HG02840 (cell line): Measurements from ENCODE around the gene HNRNPAB.
"Not testable (repeated sequence)": the region's sequence is repeated elsewhere in the genome, so short reads cannot be mapped to it uniquely, and the experiment has no call there.

Experiments used
- ATAC-seq: cut with Tn5 transposase; IDR thresholded peaks from one replicate; pipeline ENCODE4 v1.9.1; 2021; ENCODE audit warnings: mild to moderate bottlenecking, moderate library complexity, moderate number of reproducible peaks; ENCODE audit not compliant: unreplicated experiment, low FRiP score

Gene HNRNPAB

DNA sequence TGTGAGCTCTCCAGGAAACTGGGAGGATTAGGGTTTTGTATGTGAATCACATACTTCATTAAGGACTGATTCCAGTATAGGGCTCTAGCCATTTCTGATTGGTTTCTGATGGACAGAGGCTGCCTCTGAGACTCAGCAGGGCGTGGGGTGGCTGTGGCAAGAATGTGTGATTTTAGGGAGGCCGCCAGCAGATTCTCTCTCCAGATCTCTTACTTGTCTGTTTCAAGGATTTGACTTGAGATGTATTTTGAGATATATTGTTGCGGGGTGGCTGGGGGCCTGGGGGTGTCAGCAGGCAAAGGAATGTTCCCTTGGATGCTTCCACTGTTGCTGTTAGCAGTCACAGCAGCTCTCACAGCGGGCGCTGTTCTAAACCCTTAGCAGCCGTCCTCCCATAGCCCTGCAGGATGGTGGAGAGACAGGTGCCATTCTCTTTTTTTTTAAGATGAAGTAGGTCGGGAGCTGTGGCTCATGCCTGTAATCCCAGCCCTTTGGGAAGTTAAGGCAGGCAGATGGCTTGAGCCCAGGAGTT, 8.0 kb upstream of the HNRNPAB start:
- ATAC-seq = no peak

DNA sequence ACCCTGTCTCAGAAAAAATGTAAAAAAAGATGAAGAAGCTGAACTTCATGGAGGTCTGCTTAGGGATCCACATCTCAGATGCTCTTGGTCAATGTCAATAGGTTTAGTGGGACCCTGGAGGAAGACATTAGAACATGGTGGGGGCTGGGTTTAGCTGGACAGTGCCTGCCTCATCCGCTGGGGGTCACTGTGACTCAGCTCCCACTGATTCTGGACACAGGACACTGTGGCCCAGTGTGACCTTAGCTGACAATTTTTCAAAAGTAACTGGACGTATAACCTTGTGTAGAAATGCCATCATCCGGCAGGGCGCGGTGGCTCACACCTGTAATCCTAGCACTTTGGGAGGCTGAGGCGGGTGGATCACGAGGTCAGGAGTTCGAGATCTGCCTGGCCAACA, 7.3 kb upstream of the HNRNPAB start:
- ATAC-seq = no peak

DNA sequence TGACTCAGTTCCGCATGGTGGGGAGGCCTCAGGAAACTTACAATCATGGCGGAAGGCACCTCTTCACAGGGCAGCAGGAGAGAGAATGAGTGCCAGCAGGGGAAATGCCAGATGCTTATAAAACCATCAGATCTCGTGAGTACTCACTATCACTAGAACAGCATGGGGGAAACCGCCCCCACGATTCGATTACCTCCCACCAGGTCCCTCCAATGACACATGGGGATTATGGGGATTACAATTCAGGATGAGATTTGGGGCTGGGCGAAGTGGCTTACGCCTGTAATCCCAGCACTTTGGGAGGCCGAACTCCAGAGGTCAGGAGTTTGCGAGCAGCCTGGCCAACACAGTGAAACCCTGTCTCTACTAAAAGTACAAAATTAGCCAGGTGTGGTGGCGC, 6.2 kb upstream of the HNRNPAB start:
- ATAC-seq = not testable (repeated sequence)

DNA sequence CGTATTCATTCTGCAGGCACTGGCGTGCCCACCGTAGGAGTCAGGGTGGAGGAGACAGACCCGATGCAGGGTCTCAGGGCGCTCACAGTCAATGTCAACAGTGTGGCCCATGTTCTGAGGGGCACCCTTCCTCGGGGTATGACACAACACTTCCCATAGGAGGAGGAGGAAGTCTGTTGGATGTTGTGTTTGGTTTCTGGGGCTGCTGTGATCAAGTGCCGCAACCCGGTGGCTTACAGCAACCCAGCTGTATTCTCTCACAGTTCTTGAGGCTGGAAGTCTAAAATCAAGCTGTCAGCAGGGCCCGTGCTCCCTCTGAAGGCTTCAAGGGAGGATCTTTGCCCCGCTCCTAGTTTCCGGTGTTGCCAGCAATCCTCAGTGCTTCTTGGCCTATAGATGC, 5.6 kb upstream of the HNRNPAB start:
- ATAC-seq = no peak

DNA sequence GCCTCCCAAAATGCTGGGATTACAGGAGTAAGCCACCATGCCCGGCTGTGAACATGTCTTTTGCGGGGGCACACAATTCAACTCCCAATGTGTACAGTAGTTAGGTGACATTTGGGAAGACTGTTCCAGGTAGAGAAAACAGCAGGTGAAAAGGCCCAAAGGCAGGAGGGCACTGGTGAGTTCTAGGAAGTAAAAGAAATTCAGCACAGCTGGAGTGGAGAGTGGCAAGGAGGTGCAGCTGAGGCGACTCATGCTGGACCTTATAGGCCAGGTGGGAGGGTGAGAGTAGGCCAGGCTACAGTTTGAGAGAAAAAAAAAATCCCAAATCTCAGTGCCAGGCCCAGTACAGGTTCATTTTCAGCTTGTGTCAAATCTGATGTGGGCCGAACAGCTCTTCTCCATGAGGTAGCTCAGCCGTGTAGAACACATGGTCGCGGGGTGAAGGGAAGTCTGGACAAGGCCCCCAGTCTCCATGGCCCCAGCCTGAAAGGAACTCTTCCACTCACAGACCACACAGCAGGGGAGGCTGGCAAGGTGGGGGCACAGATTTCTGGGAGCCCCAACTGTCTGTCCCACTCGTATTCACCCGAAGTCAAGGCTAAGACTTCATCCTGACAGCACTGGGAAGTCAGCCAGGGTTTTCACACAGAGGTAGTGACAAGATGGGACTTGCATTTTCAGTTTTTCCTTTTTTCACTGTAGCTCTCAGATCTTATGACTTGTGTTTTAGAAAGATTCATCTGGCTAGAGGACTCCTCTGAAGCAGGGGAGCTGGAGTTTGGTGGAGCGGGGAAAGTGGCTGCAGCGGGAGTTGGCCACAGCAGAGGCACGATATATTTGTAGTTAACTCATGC, 4.5 kb upstream of the HNRNPAB start:
- no peak for ATAC-seq

DNA sequence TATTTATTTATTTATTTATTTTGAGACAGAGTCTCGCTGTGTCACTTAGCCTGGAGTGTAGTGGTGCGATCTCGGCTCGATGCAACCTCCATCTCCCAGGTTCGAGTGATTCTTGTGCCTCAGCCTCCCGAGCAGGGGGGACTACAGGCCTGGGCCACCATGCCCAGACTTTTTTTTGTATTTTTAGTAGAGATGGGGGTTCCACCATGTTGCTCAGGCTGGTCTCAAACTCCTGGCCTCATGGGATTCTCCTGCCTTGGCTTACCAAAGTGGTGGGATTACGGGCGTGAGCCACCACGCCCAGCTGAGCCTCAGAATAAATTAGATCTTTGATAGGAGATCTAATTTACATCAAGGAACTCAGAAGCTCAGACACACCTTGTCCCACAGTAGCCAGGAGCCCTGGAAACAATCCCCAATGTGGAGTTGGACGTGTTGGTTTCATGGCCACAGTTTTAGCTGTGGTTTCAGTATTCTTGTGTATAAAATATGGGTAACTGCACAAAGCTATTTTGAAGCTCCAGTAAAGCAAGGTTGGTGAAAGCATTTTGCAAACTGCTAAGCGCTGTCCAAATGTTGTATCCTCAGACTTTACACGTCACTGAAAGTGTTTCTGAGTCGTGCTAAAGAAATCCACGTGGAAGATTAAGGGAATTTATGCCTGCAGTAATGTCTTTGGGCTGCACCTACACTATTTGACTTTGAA, 3.0 kb upstream of the HNRNPAB start:
- no peak for ATAC-seq

DNA sequence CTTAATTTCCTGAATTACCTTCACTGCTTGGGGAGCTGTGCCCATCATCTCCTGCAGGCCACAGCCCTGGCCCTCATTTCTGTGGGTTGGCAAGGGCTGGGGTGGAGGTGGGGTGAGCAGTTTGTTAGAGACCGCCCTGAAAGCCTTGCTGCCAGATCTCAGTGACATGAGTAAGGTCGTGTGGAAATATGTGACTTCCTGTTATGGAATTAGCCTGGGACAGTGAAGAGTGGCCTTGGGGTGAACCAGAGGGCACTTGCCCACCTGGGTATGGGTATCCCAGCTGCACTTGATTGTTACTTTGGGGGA, 2.5 kb upstream of the HNRNPAB start:
- ATAC-seq = no peak

DNA sequence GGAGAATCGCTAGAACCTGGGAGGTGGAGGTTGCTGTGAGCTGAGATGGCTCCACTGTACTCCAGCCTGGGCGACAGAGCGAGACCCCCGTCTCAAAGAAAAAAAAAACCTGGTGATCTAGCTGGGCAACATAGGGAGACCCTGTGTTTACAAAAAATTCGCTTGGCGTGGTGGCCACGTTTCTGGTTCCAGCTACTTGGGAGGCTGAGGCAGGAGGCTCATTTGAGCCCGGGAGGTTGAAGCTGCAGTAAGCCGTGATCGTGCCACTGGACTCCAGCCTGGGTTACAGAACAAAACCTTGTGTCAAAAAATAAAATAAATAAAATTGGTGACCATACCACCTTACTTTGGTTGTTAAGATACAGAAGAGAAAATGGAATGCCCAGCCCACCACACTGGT, 1.8 kb upstream of the HNRNPAB start:
- no peak for ATAC-seq

DNA sequence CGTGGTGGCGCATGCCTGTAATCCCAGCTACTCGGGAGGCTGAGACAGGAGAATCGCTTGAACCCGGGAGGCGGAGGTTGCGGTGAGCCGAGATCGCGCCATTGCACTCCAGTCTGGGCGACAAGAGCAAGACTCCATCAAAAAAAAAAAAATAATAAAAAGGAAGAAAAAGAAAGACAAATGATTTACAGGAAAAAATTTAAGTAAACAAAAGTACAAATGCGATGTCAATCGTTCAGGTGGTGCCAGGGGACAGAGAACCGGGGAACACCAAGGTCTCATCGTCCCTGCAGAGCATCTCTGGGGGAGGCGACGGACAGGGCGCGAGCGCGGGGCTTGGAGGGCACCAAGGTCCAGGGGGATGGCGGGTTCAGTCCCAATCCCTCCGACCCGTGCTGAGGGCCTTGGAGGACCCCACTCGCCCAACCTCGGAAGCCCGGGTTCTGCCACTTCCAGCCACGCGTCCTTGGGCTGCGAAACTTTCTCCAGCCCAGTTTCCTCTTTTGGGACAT, 607 bp upstream of the HNRNPAB start:
- no peak for ATAC-seq

DNA sequence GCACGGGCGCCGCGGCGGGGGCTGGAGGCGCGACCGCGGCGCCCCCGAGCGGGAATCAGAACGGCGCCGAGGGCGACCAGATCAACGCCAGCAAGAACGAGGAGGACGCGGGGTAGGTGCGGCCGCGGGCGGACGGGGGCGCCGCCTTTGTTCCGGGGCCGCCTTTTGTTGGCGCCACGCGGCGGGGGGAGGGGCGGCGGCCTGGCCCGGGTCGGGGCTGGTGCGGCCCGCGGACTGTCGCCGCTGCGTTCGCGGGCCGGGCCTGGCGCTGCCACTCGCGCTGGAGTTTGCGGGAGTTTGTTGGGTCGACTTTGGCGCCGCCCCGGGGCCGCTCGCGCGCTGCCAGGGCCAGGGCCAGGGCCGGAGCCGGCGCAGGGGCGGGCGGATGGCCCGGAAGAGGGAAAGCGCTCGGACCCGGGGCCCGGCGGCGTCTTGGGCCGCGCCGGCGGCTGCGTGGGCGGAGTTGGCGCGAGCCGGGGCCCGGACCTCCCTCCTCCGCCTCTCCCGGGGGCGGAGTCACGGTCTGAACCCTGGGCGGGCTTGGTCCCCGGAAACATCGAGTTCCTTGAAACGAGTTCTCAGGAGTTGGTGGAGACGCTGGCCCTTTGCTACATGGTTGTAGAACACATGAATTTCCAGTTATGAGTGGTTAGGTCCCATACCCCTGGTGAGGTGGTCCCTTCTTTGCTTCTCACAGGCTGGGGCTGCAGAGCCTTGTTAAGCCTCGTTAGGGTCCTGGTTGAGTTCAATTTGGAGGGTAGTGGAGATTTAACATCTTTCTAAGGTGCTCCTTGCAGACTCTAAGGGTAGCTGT, 809 bp downstream of the HNRNPAB start:
- ATAC-seq = peak; percentile 54

DNA sequence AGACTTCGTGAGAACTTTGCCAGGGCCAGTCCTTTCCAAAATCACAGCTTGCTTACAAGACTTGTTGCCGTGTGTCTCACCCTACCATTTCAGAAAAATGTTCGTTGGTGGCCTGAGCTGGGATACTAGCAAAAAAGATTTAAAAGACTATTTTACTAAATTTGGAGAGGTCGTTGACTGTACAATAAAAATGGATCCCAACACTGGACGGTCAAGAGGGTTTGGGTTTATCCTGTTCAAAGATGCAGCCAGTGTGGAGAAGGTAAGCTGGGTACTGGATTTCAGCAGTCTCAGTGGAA, 1.4 kb downstream of the HNRNPAB start:
- no peak for ATAC-seq

DNA sequence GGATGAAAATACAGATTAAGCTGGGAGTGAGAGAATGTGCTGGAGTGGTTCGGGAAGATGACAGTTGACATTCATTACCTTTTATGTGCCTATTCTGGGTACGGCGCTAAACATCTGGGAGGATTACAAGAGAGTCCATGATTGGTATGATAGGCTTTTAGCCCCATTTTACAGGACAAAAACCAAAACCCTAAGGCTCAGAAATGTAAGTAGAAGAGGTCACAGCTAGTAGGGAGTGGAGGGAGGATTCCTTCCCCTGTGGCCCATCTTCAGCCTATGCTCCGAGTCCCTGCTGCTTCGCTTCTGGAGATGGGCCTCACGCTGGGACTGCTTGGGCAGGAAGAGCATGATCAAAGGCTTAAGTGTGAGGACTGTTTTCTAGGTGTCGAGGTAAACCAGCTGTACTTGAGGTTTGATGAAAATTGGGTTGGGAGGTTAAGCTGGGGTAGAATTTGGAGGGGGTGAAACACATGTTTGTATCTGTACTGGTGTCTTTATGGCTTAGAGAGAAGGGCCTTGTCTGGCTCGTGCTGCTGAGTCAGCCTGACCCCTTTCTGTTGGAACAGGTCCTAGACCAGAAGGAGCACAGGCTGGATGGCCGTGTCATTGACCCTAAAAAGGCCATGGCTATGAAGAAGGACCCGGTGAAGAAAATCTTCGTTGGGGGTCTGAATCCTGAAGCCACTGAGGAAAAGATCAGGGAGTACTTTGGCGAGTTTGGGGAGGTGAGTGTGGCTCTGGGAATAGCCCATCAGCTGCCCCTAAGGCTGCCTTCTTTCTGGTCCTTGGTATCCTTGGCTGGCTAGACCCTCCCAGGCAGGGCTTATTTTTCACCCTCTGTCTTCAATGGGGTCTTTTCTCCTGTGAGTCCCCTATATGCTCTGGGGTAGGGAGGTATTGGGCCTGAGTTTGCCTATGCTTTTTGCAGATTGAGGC, 2.1 kb downstream of the HNRNPAB start:
- ATAC-seq = no peak

DNA sequence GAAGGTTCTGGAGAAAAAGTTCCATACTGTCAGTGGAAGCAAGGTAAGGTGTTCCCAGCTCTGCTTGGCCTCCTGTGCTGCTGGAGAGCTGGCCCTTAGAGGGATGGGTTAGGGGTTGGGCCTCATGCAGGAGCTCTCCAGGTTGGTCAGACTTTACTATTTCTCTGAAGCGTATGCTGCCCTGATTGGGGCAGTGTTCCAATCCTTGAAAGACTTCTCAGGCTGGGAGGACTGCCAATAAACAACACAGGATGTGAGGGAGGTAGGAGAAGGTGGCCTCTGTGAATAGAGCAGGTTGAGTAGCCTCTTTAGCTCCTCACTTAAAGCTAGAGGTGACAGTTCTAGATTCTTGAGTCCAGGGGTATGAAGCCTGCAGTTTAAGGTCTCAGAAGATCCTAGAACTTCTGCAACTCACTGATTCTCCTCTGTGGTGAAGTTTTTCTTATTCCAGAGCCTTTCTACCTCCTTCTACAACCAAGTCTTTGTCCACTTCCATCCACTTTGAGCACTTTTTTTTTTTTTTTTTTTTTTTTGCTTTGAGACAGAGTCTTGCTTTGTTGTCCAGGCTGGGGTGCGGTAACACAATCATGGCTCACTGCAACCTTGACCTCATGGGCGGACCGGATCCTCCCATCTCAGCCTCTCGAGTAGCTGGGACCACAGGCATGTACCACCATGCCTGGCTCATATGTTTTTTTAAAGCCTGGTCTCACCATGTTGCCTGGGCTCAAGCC, 3.0 kb downstream of the HNRNPAB start:
- no peak for ATAC-seq

DNA sequence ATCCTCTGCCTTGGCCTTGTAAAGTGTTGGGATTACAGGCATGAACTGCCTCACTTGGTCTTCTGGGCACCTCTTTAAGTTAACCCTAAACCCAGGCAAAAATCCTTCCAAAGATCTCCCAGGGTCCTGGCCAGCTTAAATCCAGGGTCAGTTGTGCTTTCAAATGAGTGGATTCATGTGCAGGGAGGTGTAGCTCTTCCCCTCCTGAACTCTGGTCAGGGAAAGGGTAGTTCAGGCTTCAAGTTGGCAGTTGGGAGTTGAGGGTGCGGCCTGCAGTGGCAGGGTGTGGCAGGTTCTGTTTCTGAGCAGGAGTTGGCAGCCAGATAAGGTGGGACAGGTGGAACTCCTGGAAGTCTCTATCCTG, 3.6 kb downstream of the HNRNPAB start:
- no peak for ATAC-seq

DNA sequence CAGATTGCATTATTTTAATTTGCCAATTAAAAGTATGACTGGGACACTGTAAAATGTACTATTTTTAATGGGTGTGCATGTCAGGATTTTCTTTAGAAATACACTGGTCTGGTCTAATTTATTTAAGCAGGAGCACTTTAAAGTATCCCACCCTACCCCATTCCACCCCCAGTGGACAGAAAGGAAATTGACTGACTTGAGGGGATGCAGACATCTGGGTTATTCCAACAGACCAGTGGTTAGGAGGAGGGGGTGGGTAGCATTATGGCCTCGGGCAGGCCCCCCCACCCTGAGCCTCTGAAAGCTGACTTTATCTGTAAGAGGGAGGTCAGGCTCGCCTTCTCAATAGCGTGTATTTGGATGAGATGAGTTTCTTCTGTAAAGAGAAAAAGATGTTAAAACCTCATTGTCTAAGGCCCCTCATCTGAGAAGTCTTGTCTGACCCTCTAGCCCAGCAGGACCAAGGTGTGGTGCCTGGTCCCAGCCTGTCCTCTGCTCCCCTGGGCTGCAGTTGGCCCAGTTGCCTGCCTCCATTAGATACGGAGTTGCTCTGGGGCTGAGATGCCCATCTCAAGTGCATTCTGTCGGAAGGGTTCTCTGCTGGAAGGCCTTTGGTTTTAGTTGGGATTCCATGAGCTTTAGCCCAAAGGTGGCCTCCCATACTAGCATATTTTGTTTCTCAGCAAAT, 4.4 kb downstream of the HNRNPAB start:
- ATAC-seq = no peak

DNA sequence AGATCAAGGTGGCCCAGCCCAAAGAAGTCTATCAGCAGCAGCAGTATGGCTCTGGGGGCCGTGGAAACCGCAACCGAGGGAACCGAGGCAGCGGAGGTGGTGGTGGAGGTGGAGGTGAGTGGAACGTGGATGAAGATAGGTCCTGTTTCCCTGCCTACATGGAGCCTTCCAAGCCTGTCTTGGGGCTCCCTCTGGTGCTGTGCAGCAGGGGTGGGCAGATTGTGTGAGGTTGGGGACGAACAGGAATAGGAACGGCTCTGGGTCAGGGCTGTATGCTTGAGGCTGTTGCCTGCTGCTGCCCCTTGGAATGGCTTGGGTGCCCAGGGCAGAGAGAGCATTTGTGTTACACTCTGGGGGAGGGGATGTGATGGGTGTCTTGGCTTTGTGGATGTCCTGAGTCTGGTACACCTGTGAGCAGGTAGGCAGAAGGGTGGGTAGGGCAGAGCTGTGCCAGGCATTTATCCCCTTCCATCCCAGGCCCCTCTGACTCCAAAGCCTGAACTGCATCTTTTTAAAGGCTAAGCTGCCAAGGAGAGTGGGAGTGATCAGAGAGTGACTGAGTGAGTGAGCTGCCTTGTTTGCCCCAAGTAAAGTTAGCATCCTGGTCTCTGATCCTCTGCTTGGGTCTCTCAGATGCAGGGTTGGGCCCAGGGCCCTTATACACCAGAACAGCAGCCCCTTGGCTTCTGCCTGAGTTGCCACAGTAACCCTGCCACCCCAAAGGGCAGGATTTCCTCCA, 5.2 kb downstream of the HNRNPAB start:
- ATAC-seq = no peak

DNA sequence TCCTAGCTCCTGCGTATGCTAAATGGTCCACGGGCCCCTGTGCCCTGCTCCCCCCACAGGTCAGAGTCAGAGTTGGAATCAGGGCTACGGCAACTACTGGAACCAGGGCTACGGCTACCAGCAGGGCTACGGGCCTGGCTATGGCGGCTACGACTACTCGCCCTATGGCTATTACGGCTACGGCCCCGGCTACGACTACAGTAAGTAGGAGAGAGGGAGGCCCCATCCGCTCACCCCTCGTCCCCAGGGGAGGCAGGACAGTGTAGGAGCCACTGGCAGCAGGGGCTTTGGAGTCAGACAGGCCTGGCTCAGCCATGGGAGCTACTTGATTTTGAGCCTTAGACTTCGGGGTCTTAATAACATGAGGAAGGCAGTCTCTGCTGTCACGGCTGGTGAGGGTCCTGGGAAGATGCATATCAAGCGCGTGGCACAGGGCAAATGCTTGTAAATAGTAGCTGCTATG, 5.8 kb downstream of the HNRNPAB start:
- no peak for ATAC-seq

DNA sequence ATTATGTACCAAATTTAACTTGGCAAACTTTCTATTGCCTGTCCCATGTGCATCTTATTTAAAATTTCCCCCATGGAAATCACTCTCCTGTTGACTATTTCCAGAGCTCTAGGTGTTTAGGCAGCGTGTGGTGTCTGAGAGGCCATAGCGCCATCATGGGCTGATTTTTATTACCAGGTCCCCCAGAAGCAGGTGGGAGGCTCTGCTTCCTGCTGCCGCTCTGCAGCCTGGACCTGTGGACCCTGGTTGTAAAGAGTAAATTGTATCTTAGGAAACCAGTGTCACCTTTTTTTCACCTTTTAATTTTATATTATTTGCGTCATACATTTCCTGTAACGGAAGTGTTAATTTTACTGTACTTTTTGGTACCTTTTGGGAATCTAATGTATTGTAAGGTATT, 6.4 kb downstream of the HNRNPAB start:
- no peak for ATAC-seq
